ENCODE results near the gene PEPD.

Gene PEPD

DNA sequence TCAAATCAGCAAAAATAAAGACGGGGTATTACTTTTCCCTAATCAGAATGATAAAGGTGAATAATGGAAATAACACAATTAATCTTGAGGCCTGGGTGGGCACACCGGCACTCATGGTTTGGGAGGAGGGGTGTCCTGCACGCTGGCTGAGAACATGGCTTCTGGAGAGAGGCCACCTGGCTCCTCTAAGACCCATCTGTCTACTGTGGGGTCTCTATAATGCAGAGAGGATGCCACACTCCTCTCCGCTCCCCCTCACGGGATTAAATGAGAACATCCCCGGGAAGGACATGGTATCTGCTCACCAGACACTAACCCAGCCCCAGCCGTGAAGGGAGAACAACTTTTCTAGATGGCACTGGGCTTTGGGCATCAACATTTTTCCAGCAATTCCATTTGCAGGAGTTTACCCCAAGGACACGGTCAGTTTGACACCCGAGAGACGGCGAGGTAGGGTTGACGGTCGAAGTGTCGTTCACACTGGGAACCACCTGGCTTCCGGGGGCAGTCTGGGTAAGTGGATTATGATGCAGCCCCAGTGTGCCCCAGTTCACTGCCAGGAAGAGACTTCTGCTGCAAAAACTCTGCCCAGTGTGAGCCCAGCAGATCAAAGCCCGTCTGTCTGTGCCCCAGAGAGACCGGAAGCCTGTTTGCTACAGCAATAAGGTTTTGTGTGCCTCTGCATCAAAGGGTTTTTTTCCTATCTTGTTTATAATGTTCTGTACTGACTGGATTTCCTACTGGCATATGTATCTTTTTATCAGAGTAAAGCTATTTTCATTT, 91.5 kb downstream of the PEPD start:
- no peak overlapping the region for H3K9ac ChIP-seq (ENCODE audit: low read length)

DNA sequence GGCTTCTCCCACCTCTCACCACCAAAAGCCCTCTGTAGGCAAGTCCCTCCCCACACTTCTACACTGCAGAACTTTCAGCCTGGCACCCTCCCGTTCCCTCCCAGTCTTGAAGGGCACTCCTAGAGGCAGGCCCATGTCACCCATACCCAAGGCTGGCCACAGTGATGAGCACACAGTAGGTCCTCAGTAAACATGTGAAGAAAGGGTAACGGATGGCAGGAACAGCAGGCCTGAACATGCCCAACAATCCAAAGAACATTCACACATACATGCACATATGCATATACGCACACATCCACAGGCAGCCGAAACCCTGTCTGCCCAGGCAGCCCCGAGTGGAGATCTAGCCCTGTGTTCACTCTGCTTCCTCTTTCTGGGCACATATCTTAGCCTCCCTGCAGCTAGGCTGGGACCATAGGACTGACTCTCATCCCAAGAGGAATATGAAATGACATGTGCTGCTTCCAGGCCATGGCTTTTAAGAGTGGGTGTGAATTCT, 92.9 kb downstream of the PEPD start:
- H3K27me3 ChIP-seq (ENCODE audit: control insufficient read depth in 1 of 2, insufficient read depth in 2 of 2, low read length in 2 of 2) = no peaks in the 10 kb centered on the region
- no peak overlapping the region for H3K9ac ChIP-seq (ENCODE audit: low read length)
- no peaks in the 10 kb centered on the region for H3K36me3 ChIP-seq (ENCODE audit: insufficient read depth, low read length)
- H3K4me1 ChIP-seq (ENCODE audit: insufficient read depth, low read length) = no peaks in the 10 kb centered on the region
- no peak overlapping the region for H3K4me3 ChIP-seq (ENCODE audit: low read depth in 1 of 2, low read length in 2 of 2)
- no peak overlapping the region for H3K27ac ChIP-seq (ENCODE audit: low read depth, low read length)
- H3K9me3 ChIP-seq (ENCODE audit: low read length) = no peaks in the 10 kb centered on the region

More for the DNA sequence above, 91.5 kb downstream of the PEPD start:
- Histone ChIP-seq H3K4me3 (ENCODE audit: low read depth in 1 of 2, low read length in 2 of 2) (no peak overlapping the region), H3K27ac (ENCODE audit: low read depth, low read length) (no peak overlapping the region), H3K9me3 (ENCODE audit: low read length) (no peaks in the 10 kb centered on the region), H3K27me3 (ENCODE audit: control insufficient read depth in 1 of 2, insufficient read depth in 2 of 2, low read length in 2 of 2) (no peaks in the 10 kb centered on the region), H3K4me1 (ENCODE audit: insufficient read depth, low read length) (no peaks in the 10 kb centered on the region), H3K36me3 (ENCODE audit: insufficient read depth, low read length) (no peaks in the 10 kb centered on the region)

DNA sequence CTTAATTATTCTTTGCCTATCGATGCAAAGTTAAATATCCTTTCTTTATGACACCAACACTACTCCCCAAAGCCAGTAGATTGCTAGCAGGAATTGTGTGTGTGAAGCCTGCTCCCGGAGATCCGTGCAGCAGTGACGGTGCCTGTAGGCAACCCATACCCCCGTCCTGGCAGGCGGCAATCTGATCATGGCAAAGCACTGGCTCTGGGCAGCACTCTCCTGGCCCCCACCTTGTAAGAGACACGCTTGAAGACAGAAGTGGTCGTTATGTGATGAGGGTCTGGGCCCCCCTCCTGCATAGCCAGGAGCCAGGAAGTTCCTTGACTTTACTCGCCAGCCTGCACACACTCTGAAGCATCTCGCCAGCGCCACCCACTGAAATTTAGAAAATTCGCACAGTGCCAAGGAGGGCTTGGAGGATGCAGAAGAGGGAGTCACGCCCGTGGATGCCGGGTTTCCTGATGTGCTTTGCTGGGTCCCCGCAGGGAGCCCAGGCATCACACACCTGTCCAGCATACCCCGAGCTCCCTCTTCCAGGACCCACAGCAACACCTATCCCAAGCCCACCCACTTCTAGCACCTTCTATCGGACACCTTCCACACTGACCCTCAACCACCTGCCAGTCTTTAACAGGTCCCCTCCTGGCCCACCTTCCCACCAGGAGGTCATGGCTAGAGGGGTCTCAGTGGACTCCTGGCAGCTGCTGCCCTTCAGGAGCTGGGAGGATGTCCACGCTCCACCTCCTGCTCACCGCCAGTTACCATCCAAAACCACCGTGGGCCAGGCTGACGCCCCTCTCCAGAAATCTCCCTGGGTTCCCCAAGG, 93.6 kb downstream of the PEPD start:
- no peaks in the 10 kb centered on the region for H3K4me1 ChIP-seq (ENCODE audit: insufficient read depth, low read length)
- H3K9ac ChIP-seq (ENCODE audit: low read length) = no peak overlapping the region
- no peaks in the 10 kb centered on the region for H3K9me3 ChIP-seq (ENCODE audit: low read length)
- H3K27me3 ChIP-seq (ENCODE audit: control insufficient read depth in 1 of 2, insufficient read depth in 2 of 2, low read length in 2 of 2) = no peaks in the 10 kb centered on the region
- no peaks in the 10 kb centered on the region for H3K36me3 ChIP-seq (ENCODE audit: insufficient read depth, low read length)
- H3K4me3 ChIP-seq (ENCODE audit: low read depth in 1 of 2, low read length in 2 of 2) = no peak overlapping the region
- H3K27ac ChIP-seq (ENCODE audit: low read depth, low read length) = no peak overlapping the region

DNA sequence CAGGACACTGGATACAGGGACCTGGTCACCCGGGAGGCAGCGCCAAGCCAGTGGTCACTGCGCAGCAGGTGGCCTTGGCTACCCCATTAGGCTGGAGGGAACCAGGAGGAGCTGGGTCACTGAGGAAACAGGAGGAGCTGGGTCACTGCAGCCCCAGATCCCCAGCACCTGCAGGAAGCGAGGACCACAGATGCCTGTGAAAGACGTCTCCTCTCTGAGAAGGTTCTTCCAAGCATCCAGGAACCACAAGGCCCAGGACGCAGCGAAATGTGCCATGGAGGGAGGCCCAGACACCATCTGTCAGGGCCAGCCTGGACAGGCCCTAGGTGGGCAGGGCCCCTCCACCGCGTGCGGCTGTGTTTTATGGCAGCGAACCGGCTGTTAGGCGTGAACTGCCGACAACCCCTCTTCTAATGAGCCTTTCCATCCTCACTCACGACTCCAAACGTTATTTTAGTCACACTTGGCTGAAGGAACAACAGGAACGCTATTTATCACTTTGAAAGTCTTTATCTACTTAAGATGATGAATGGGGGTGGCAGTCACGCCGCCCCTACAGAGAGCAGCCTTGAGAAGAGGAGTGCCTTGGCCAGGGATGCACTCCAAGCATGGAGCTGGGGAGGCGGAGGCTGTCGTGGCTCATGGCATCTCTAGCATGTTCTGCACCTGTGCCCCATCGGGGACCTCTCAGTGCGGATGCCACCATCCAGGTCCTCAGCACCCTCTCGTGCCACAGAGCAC, 94.8 kb downstream of the PEPD start:
- no peak overlapping the region for H3K9ac ChIP-seq (ENCODE audit: low read length)

DNA sequence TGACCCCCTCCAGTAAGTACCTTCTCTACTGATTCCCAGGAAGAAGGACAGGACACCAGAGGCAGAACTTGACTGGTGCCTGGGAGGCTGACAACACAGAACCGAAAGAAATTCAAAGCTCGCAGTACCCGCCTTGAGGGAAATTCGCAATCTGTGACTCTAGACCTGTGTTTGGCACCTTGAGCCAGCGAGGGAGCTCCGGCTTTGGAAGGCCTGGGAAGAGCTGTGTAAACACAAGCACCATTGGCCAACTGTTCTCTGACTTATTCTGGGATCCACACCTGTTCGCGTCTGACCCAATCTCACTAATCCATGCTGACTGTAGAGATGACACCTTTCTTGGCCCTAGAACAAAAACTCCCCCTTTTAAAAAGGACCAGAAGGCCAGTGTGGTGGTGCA, 97.4 kb downstream of the PEPD start:
- no peaks in the 10 kb centered on the region for H3K27me3 ChIP-seq (ENCODE audit: control insufficient read depth in 1 of 2, insufficient read depth in 2 of 2, low read length in 2 of 2)
- no peaks in the 10 kb centered on the region for H3K9me3 ChIP-seq (ENCODE audit: low read length)
- H3K4me1 ChIP-seq (ENCODE audit: insufficient read depth, low read length) = no peaks in the 10 kb centered on the region
- no peak overlapping the region for H3K4me3 ChIP-seq (ENCODE audit: low read depth in 1 of 2, low read length in 2 of 2)
- no peak overlapping the region for H3K27ac ChIP-seq (ENCODE audit: low read depth, low read length)
- H3K36me3 ChIP-seq (ENCODE audit: insufficient read depth, low read length) = no peaks in the 10 kb centered on the region
- no peak overlapping the region for H3K9ac ChIP-seq (ENCODE audit: low read length)

More for the DNA sequence above, 94.8 kb downstream of the PEPD start:
- H3K4me3 ChIP-seq (ENCODE audit: low read depth in 1 of 2, low read length in 2 of 2) = no peak overlapping the region
- no peaks in the 10 kb centered on the region for H3K9me3 ChIP-seq (ENCODE audit: low read length)
- no peaks in the 10 kb centered on the region for H3K36me3 ChIP-seq (ENCODE audit: insufficient read depth, low read length)
- no peaks in the 10 kb centered on the region for H3K4me1 ChIP-seq (ENCODE audit: insufficient read depth, low read length)
- H3K27ac ChIP-seq (ENCODE audit: low read depth, low read length) = no peak overlapping the region
- H3K27me3 ChIP-seq (ENCODE audit: control insufficient read depth in 1 of 2, insufficient read depth in 2 of 2, low read length in 2 of 2) = no peaks in the 10 kb centered on the region

DNA sequence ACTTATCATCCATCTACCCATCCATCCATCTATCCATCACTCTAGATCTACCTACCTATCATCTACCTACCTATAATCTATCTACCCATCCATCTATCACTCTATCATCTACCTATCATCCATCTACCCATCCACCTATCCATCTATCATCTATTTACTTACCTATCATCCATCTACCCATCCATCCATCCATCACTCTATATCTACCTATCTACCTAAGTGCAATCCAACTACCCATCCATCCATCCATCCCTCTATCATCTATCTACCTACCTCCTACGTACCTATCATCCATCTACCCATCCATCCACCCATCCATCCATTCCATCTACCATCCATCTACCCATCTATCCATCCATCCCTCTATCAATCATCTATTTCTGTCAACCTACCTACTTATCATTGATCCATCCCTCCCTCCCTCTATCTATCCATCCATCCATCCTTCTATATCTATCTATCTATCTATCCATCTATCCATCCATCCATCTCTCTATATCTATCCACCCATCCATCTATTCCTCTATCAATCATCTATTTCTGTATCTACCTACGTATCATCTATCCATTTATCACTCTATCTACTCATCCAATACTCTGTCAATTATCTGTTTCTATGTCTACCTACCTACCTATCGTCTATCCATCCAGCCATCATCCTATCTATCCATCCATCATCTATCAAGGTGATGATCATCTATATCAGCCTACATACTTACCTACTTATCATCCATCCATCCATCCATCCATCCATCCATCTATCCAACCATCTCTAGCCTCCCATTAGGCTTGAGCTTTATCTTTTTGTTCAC, 99.0 kb downstream of the PEPD start:
- no peaks in the 10 kb centered on the region for H3K4me1 ChIP-seq (ENCODE audit: insufficient read depth, low read length)
- no peak overlapping the region for H3K9ac ChIP-seq (ENCODE audit: low read length)
- no peak overlapping the region for H3K4me3 ChIP-seq (ENCODE audit: low read depth in 1 of 2, low read length in 2 of 2)
- H3K36me3 ChIP-seq (ENCODE audit: insufficient read depth, low read length) = no peaks in the 10 kb centered on the region
- H3K27ac ChIP-seq (ENCODE audit: low read depth, low read length) = no peak overlapping the region
- H3K9me3 ChIP-seq (ENCODE audit: low read length) = no peaks in the 10 kb centered on the region
- no peaks in the 10 kb centered on the region for H3K27me3 ChIP-seq (ENCODE audit: control insufficient read depth in 1 of 2, insufficient read depth in 2 of 2, low read length in 2 of 2)

DNA sequence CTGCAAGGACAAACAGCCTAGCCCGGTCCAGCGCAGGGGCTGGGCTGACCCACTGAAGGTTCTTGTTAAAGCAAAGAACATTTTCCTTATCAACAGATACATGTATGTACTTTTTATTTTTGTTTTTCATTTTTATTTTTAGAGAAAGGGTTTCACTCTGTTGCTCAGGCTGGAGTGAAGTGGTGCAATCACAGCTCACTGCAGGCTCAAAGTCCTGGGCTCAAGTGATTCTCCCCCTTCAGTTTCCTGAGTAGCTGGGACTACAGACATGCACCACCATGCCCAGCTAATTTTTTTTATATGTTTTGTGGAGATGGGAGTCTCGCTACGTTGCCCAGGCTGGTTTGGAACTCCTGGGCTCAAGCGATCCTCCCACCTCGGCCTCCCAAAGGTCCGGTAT, 100.2 kb downstream of the PEPD start:
- Histone ChIP-seq H3K9me3 (ENCODE audit: low read length) (no peaks in the 10 kb centered on the region), H3K27ac (ENCODE audit: low read depth, low read length) (no peak overlapping the region), H3K4me1 (ENCODE audit: insufficient read depth, low read length) (peaks cover 12% of the 10 kb centered on the region), H3K27me3 (ENCODE audit: control insufficient read depth in 1 of 2, insufficient read depth in 2 of 2, low read length in 2 of 2) (no peaks in the 10 kb centered on the region), H3K9ac (ENCODE audit: low read length) (no peak overlapping the region), H3K36me3 (ENCODE audit: insufficient read depth, low read length) (no peaks in the 10 kb centered on the region), H3K4me3 (ENCODE audit: low read depth in 1 of 2, low read length in 2 of 2) (no peak overlapping the region)

DNA sequence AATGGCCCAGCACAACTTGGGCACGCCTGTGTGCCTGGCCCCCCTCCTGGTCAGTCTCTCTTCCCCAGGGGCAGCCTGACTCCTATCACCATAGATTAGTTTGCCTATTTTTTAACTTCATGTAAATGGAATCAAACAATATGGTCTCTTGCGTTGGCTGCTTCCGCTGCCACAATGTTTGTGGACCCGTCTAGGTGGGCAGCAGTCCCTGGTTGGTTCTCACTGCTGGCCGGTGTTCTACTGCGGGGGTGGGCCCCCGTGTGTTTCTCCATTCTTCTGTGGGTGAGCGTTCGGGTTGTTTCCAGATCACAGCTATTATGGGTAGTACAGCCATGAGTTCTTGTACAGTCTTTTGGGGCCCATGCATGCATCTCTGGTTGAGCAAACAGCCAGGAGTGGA, 100.8 kb downstream of the PEPD start:
- no peaks in the 10 kb centered on the region for H3K27me3 ChIP-seq (ENCODE audit: control insufficient read depth in 1 of 2, insufficient read depth in 2 of 2, low read length in 2 of 2)
- H3K9me3 ChIP-seq (ENCODE audit: low read length) = no peaks in the 10 kb centered on the region
- no peak overlapping the region for H3K27ac ChIP-seq (ENCODE audit: low read depth, low read length)
- H3K4me3 ChIP-seq (ENCODE audit: low read depth in 1 of 2, low read length in 2 of 2) = no peak overlapping the region
- peaks cover 13% of the 10 kb centered on the region for H3K4me1 ChIP-seq (ENCODE audit: insufficient read depth, low read length)
- no peaks in the 10 kb centered on the region for H3K36me3 ChIP-seq (ENCODE audit: insufficient read depth, low read length)
- no peak overlapping the region for H3K9ac ChIP-seq (ENCODE audit: low read length)

DNA sequence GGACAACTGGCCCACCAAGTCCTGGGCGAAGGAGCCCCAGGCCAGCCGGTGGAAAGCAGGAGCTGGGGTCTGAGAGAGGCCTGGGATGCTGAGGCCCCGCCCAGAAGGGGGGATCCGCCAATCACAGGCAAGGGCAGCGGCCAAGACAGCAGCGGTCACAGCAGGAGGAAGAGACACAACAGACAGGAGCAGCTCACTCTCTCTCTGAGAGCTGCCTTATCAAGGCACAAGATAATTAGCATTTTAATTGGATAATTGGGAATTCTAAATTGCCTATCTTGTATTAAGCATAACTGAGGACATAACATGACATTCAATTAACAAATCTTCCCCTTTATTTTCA, 101.8 kb downstream of the PEPD start:
- H3K27me3 ChIP-seq (ENCODE audit: control insufficient read depth in 1 of 2, insufficient read depth in 2 of 2, low read length in 2 of 2) = no peaks in the 10 kb centered on the region

DNA sequence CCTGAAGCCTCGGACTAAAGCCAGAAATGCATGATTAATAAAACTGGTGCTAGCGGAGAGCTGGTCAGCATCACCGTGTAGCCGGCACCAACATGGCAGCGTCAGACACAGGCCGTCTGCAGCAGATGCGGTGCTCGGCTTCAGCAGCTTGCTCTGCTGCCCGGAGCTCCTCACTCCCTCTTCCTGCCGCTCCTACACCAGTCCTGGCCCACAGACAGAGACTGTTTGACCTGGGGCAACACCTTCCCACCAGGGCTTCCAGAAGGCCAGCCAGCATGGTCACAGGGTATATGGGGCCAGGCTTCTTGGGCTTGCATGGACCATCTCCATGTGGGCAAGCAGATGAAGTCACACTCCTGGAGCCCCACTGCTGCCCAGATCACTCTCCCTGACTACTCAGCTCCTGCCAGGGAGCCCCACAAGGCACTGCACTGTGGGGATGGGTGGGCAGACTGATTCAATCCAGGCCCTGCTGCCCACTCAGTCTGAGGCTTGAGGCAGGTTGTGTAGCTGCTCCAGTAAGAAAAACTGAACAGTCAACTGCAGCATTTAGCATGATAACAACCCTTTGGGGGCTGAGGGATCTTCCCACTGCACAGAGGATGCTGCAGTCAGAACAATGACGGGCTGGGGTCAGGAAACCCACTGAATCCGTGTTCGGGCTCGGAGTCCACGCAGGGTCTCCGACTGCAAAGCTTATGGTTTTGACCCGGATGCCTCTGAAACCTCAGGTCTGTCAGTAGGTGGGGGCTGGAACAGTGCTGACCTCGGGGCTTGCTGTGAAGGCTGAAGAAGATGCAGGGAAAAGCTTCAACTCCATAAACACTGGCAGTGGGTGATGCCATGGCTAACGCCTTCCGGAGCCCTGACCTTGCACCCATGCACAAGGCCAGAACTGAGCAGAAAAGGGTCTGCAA, 102.5 kb downstream of the PEPD start:
- Histone ChIP-seq H3K4me1 (ENCODE audit: insufficient read depth, low read length) (peaks cover 13% of the 10 kb centered on the region), H3K9ac (ENCODE audit: low read length) (no peak overlapping the region), H3K36me3 (ENCODE audit: insufficient read depth, low read length) (no peaks in the 10 kb centered on the region), H3K4me3 (ENCODE audit: low read depth in 1 of 2, low read length in 2 of 2) (no peak overlapping the region), H3K9me3 (ENCODE audit: low read length) (no peaks in the 10 kb centered on the region), H3K27me3 (ENCODE audit: control insufficient read depth in 1 of 2, insufficient read depth in 2 of 2, low read length in 2 of 2) (no peaks in the 10 kb centered on the region), H3K27ac (ENCODE audit: low read depth, low read length) (no peak overlapping the region)

More for the DNA sequence above, 101.8 kb downstream of the PEPD start:
- no peak overlapping the region for H3K9ac ChIP-seq (ENCODE audit: low read length)
- no peak overlapping the region for H3K4me3 ChIP-seq (ENCODE audit: low read depth in 1 of 2, low read length in 2 of 2)
- H3K36me3 ChIP-seq (ENCODE audit: insufficient read depth, low read length) = no peaks in the 10 kb centered on the region
- H3K4me1 ChIP-seq (ENCODE audit: insufficient read depth, low read length) = peaks cover 13% of the 10 kb centered on the region
- no peak overlapping the region for H3K27ac ChIP-seq (ENCODE audit: low read depth, low read length)
- no peaks in the 10 kb centered on the region for H3K9me3 ChIP-seq (ENCODE audit: low read length)

Measured in muscle layer of colon (tissue), 2 donors.